Activated CD4-positive, alpha-beta T cell treated with anti-CD3 and anti-CD28 coated beads for 36 hours (primary cell): Measurements from ENCODE around the gene USP31. TPM values are rescaled to one million over a fixed set of nuclear protein-coding genes. Genes with fewer than 3 reads are reported as not detected.

ENCODE experiments used
- ATAC-seq: fragments of 200-7000 bp; cut with Tn5 transposase; one replicate; pipeline ENCODE4 v1.10.0; 2021; ENCODE audit warnings: mild to moderate bottlenecking, moderate library complexity
- CTCF ChIA-PET: fragments of 350-600 bp; sonication (Branson Sonifier 250); formaldehyde crosslinking; loops from one replicate; lab custom pipeline; 2021; ENCODE audit warnings: antibody characterized with exemption; lab: Charles Lee
- POLR2A ChIA-PET: fragments of 350-600 bp; sonication (Branson Sonifier 250); formaldehyde crosslinking; loops from one replicate; lab custom pipeline; 2021; ENCODE audit warnings: antibody characterized with exemption, inconsistent platforms; lab: Charles Lee
- DNase-seq: peaks from one replicate; pipeline ENCODE4 v3.0.0-alpha.2; 2020
- H3K27ac Mint-ChIP-seq: one replicate; pipeline ENCODE4 v1.8.0; 2021; ENCODE audit warnings: mixed read lengths
- H3K27me3 Mint-ChIP-seq: one replicate; pipeline ENCODE4 v1.8.0; 2021; ENCODE audit warnings: mixed read lengths
- H3K36me3 Mint-ChIP-seq: one replicate; pipeline ENCODE4 v1.8.0; 2021; ENCODE audit warnings: low read depth, mixed read lengths
- H3K4me1 Mint-ChIP-seq: one replicate; pipeline ENCODE4 v1.8.0; 2021; ENCODE audit warnings: mixed read lengths
- H3K4me3 Mint-ChIP-seq: one replicate; pipeline ENCODE4 v1.8.0; 2021; ENCODE audit warnings: mild to moderate bottlenecking, moderate library complexity, mixed read lengths
- H3K9me3 Mint-ChIP-seq: one replicate; pipeline ENCODE4 v1.8.0; 2021; ENCODE audit warnings: low read depth, mixed read lengths
- intact Hi-C, 2 experiments: fragments of 100-400 bp; cut with DNase I in 1 of 2; cut with micrococcal nuclease in 1 of 2; formaldehyde crosslinking; loops; one replicate each; pipeline versions ENCODE4 v1.14.2 to v1.15.1; 2022 to 2024; cut with DNase I, micrococcal nuclease
- total RNA-seq, 2 experiments: library from RNA; stranded (reverse); gene quantifications; one replicate each; pipeline ENCODE4 v1.2.3, GENCODE V29; 2021

USP31 gene
- total RNA-seq, 2 experiments from 2014 or later, result 5.3 to 5.9 TPM

GRCh38 chr16:23158114-23158513 lies 8.9 kb upstream of the USP31 start:
- Mint-ChIP-seq H3K4me1 (peaks cover 7% of the 10 kb centered on the region), H3K9me3 (no peaks in the 10 kb centered on the region), H3K27me3 (peaks cover 17% of the 10 kb centered on the region), H3K36me3 (no peaks in the 10 kb centered on the region), H3K27ac (no peak overlapping the region), H3K4me3 (no peak overlapping the region)
- ChIA-PET CTCF (interaction anchor here (0.6 kb wide), 1 partner anchor 18 kb away, joined by 3 read pairs; no protein-coding TSS in a partner anchor), POLR2A (no interaction called here)
- intact Hi-C loops, result no loop called here
- DNase-seq (no peak), ATAC-seq (no peak)

DNA sequence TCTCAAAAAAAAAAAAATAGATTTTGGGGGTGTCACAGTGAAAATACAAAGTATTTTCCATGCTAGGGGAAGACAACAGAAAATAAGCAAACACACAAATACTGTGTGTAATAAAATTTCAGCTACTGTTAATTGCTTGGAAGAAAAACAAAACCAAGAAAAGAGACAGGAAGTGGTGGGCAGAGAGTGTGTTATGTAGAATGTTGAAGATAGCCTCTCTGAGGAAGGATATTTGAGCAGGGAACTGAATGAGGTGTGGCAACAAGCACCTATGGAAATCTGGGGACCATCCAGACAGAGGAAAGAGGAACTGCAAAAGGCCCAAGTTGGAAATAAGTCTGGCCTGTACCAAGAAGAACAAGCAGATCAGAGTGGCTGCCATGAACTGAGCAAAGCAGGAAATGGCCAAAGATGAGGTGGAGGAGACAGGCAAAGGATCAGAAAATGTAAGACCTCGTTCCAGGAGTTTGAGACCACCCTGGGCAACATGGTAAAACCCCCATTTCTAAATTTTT lies 7.8 kb upstream of the USP31 start:
- DNase-seq (no peak), ATAC-seq (no peak)
- POLR2A ChIA-PET, result no interaction called here
- Mint-ChIP-seq H3K27me3 (peaks cover 14% of the 10 kb centered on the region), H3K4me3 (no peak overlapping the region), H3K4me1 (peaks cover 7% of the 10 kb centered on the region), H3K27ac (no peak overlapping the region), H3K36me3 (no peaks in the 10 kb centered on the region), H3K9me3 (no peaks in the 10 kb centered on the region)
- intact Hi-C loops, result no loop called here
- CTCF ChIA-PET, result interaction anchor here (0.7 to 1.0 kb wide), 2 partner anchors 22 to 25 kb away, joined by 3 read pairs; no protein-coding TSS in a partner anchor

DNA sequence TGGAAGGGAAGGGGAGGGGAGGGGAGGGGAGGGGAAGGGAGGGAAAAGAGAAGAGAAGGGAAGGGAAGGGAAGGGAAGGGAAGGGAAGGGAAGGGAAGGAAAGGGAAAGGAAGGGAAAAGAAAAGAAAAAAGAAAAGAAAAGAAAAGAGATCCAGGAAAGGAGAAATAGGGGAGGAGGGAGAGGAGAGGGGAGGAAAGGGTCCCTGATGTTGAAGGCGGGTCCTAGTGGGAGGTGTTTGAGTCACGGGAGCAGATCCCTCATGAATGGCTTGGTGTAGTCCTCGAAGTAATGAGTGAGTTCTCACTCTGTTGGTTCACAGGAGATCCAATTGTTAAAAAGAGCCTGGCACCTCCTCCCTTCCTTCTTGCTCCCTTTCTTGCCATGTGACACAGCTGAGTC lies 6.9 kb upstream of the USP31 start:
- ChIA-PET CTCF (interaction anchor here (1.0 kb wide), 1 partner anchor 23 kb away, joined by 3 read pairs; no protein-coding TSS in a partner anchor), POLR2A (no interaction called here)
- DNase-seq, result no peak
- Mint-ChIP-seq H3K4me3 (no peak overlapping the region), H3K27me3 (peaks cover 9% of the 10 kb centered on the region), H3K9me3 (no peaks in the 10 kb centered on the region), H3K36me3 (no peaks in the 10 kb centered on the region), H3K4me1 (peaks cover 7% of the 10 kb centered on the region), H3K27ac (no peak overlapping the region)
- intact Hi-C loops, result no loop called here
- ATAC-seq, result no peak

DNA sequence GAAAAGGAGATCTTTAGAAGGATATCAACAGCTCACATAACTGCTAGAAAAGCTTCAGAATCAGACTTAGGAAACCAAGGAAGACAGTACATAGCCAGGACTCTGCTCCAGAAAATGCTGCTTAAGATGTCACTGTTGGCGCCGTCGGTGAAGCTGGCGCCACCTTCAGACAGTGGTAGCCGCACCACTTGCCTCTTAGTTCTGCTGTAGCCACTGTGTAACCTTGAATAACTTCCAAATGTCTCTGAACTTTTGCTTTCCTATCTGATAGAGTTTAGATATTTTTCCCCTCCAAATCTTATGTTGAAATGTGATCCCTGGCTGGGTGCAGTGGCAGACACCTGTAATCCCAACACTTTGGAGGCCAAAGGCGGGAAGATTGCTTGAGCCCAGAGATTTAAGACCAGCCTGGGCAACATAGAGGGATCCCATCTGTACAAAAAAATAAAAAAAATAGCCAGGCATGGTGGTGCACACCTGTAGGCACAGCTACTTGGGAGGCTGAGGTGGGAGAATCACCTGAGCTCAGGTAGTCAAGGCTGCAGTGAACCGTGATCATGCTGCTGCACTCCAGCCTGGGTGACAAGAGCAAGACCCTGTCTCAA lies 6.3 kb upstream of the USP31 start:
- Mint-ChIP-seq H3K27ac (no peak overlapping the region), H3K27me3 (peaks cover 7% of the 10 kb centered on the region), H3K4me1 (peaks cover 7% of the 10 kb centered on the region), H3K4me3 (no peak overlapping the region), H3K9me3 (no peaks in the 10 kb centered on the region), H3K36me3 (no peaks in the 10 kb centered on the region)
- ATAC-seq, result peak; percentile 60
- ChIA-PET POLR2A (no interaction called here), CTCF (interaction anchor here (0.6 to 0.8 kb wide), 2 partner anchors 114 to 295 kb away, joined by 3 read pairs; no protein-coding TSS in a partner anchor)
- DNase-seq, result peak; percentile 25
- intact Hi-C loops, result no loop called here

GRCh38 chr16:23152386-23153178 lies 3.3 kb upstream of the USP31 start:
- H3K36me3 Mint-ChIP-seq, result no peaks in the 10 kb centered on the region
- intact Hi-C loops, result no loop called here
- ATAC-seq, result no peak
- H3K4me1 Mint-ChIP-seq, result peaks cover 18% of the 10 kb centered on the region
- H3K27me3 Mint-ChIP-seq, result peaks cover 2% of the 10 kb centered on the region
- no peaks in the 10 kb centered on the region for H3K9me3 Mint-ChIP-seq
- CTCF ChIA-PET, result interaction anchor here (1.6 kb wide), 1 partner anchor 283 kb away, joined by 3 read pairs; no protein-coding TSS in a partner anchor
- POLR2A ChIA-PET, result no interaction called here
- no peak overlapping the region for H3K4me3 Mint-ChIP-seq
- no peak for DNase-seq
- no peak overlapping the region for H3K27ac Mint-ChIP-seq

DNA sequence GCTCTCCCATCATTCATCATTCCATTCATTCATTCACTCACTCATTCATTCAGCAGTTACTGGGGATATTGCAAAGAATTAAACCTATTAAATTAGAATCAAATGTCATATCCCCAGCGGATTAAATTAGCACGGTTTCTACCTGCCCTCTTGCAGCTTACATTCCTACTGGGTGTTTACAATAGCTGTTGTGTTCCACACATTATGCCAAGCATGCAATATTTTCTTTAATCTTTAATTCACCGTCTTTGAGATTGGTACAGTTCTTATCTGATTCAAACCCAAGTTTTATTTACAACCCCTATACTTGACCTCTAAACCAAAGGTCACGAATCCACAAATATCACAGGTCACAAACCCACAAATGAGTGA lies 727 bp upstream of the USP31 start:
- ATAC-seq (no peak), DNase-seq (no peak)
- ChIA-PET CTCF (interaction anchor here (1.0 kb wide), 1 partner anchor 284 kb away, joined by 4 read pairs; no protein-coding TSS in a partner anchor), POLR2A (no interaction called here)
- Mint-ChIP-seq H3K27ac (peak overlapping the region; percentile 43), H3K9me3 (no peaks in the 10 kb centered on the region), H3K4me1 (peaks cover 27% of the 10 kb centered on the region), H3K4me3 (peak overlapping the region; percentile 85), H3K27me3 (peaks cover under 1% of the 10 kb centered on the region), H3K36me3 (peaks cover 5% of the 10 kb centered on the region)
- intact Hi-C loops, result loop anchor here in 1 of 2 experiments (1.0 to 2.0 kb wide), 7 partner anchors 32 to 1551 kb away; partner anchors contain the start of genes DCTN5, EARS2, GGA2 and METTL9

GRCh38 chr16:23148513-23149266 lies 562 bp downstream of the USP31 start:
- peak overlapping the region; percentile 86 for H3K27ac Mint-ChIP-seq
- intact Hi-C loops, result loop anchor here in 1 of 2 experiments (1.0 to 2.0 kb wide), 7 partner anchors 34 to 1549 kb away; partner anchors contain the start of genes DCTN5, EARS2, GGA2 and METTL9

GRCh38 chr16:23148166-23148512 lies 1.1 kb downstream of the USP31 start:
- intact Hi-C loops, result loop anchor here in 1 of 2 experiments (2.0 kb wide), 2 partner anchors 51 to 449 kb away; partner anchors contain the start of gene NDUFAB1
- Mint-ChIP-seq H3K36me3 (peaks cover 5% of the 10 kb centered on the region), H3K27ac (peak overlapping the region; percentile 86), H3K27me3 (no peaks in the 10 kb centered on the region), H3K4me1 (peaks cover 28% of the 10 kb centered on the region), H3K9me3 (no peaks in the 10 kb centered on the region), H3K4me3 (peak overlapping the region; percentile 86)
- no peak for DNase-seq
- ChIA-PET CTCF (no interaction called here), POLR2A (interaction anchor here (0.6 kb wide), 1 partner anchor 29 kb away, joined by 6 read pairs; no protein-coding TSS in a partner anchor)
- no peak for ATAC-seq

More at GRCh38 chr16:23148513-23149266, 562 bp downstream of the USP31 start:
- ATAC-seq, result peak; percentile 25
- ChIA-PET POLR2A (interaction anchor here (0.6 kb wide), 1 partner anchor 28 kb away, joined by 6 read pairs; no protein-coding TSS in a partner anchor), CTCF (interaction anchor here (0.6 kb wide), 2 partner anchors 23 to 65 kb away, joined by 3 read pairs; no protein-coding TSS in a partner anchor)
- no peaks in the 10 kb centered on the region for H3K27me3 Mint-ChIP-seq
- H3K4me3 Mint-ChIP-seq, result peak overlapping the region; percentile 86
- no peaks in the 10 kb centered on the region for H3K9me3 Mint-ChIP-seq
- H3K36me3 Mint-ChIP-seq, result peaks cover 5% of the 10 kb centered on the region
- H3K4me1 Mint-ChIP-seq, result peaks cover 28% of the 10 kb centered on the region
- peak; percentile 72 for DNase-seq

- no peak for DNase-seq
- ChIA-PET CTCF (interaction anchor here (0.7 kb wide), 1 partner anchor 393 kb away, joined by 3 read pairs; no protein-coding TSS in a partner anchor), POLR2A (no interaction called here)
- no peaks in the 10 kb centered on the region for H3K27me3 Mint-ChIP-seq
- H3K9me3 Mint-ChIP-seq, result no peaks in the 10 kb centered on the region
- intact Hi-C loops, result loop anchor here in 1 of 2 experiments (2.0 kb wide), 2 partner anchors 51 to 449 kb away; partner anchors contain the start of gene NDUFAB1
- no peak overlapping the region for H3K27ac Mint-ChIP-seq
- H3K36me3 Mint-ChIP-seq, result peaks cover 5% of the 10 kb centered on the region
- H3K4me1 Mint-ChIP-seq, result peaks cover 28% of the 10 kb centered on the region
- no peak for ATAC-seq
- peak overlapping the region; percentile 86 for H3K4me3 Mint-ChIP-seq
Observed at GRCh38 chr16:23147666-23148065, 1.6 kb downstream of the USP31 start.

- H3K4me3 Mint-ChIP-seq, result peak overlapping the region; percentile 28
Observed at GRCh38 chr16:23146877-23147601, 2.2 kb downstream of the USP31 start.

More at GRCh38 chr16:23146877-23147601, 2.2 kb downstream of the USP31 start:
- POLR2A ChIA-PET, result no interaction called here
- peaks cover 28% of the 10 kb centered on the region for H3K4me1 Mint-ChIP-seq
- CTCF ChIA-PET, result interaction anchor here (0.7 kb wide), 2 partner anchors 393 to 1533 kb away, joined by 3 read pairs; no protein-coding TSS in a partner anchor
- peaks cover 5% of the 10 kb centered on the region for H3K36me3 Mint-ChIP-seq
- no peak overlapping the region for H3K27ac Mint-ChIP-seq
- no peak for ATAC-seq
- intact Hi-C loops, result no loop called here
- no peaks in the 10 kb centered on the region for H3K9me3 Mint-ChIP-seq
- H3K27me3 Mint-ChIP-seq, result no peaks in the 10 kb centered on the region
- DNase-seq, result no peak
